Panc1 (cell line): ENCODE measurements around the gene FBLN2. TPM values are rescaled to one million over a fixed set of nuclear protein-coding genes. Genes with fewer than 3 reads are reported as not detected.

Source experiments
- ATAC-seq: fragments of 200-7000 bp; cut with Tn5 transposase; 2 replicates; pipeline ENCODE4 v1.9.1; 2020; ENCODE audit warnings: mild to moderate bottlenecking, moderate library complexity
- BruUV-seq: library from RNA; stranded (reverse); fragments of 400-500 nt; replicated peaks from 2 replicates; lab custom pipeline; 2021; lab: Mats Ljungman, UMichigan
- CTCF ChIA-PET: fragments of 300-600 bp; sonication (Branson Sonifier 250); formaldehyde crosslinking; loops from one replicate; lab custom pipeline; 2022; ENCODE audit warnings: antibody characterized with exemption; lab: Charles Lee
- POLR2A ChIA-PET: fragments of 300-600 bp; sonication (Branson Sonifier 250); formaldehyde crosslinking; loops from one replicate; lab custom pipeline; 2022; ENCODE audit warnings: antibody characterized with exemption; lab: Charles Lee
- DNase-seq: peaks from one replicate; pipeline ENCODE4 v3.0.0-alpha.2; 2010; ENCODE audit warnings: low read depth, low spot score
- H3K27ac ChIP-seq: 2 replicates; pipeline ENCODE4 v1.5.1; 2011; ENCODE audit warnings: mild to moderate bottlenecking, low read length, inconsistent platforms
- H3K27me3 ChIP-seq: fragments of 200-500 bp; sonication (Bioruptor generic); 2 replicates; pipeline ENCODE4 v1.6.0; 2014; ENCODE audit warnings: low read length, inconsistent platforms; ENCODE audit not compliant: control insufficient read depth, insufficient read depth
- H3K36me3 ChIP-seq: fragments of 200-500 bp; sonication (Bioruptor generic); 2 replicates; pipeline ENCODE4 v1.5.1; 2014; ENCODE audit warnings: inconsistent platforms, mild to moderate bottlenecking, low read length, moderate library complexity; ENCODE audit not compliant: control insufficient read depth, insufficient read depth
- H3K4me1 ChIP-seq: 2 replicates; pipeline ENCODE4 v1.5.1; 2011; ENCODE audit warnings: inconsistent platforms, mild to moderate bottlenecking, low read length, moderate library complexity; ENCODE audit not compliant: control insufficient read depth, insufficient read depth
- H3K4me3 ChIP-seq, 2 experiments: 2 replicates each; pipeline ENCODE4 v1.5.1; 2011 to 2012; ENCODE audit warnings: low read depth in 2 of 2, low read length in 2 of 2, mild to moderate bottlenecking in 2 of 2, inconsistent platforms in 1 of 2, moderate library complexity in 1 of 2
- H3K9me3 ChIP-seq: fragments of 200-500 bp; sonication (Bioruptor generic); 2 replicates; pipeline ENCODE4 v1.5.1; 2014; ENCODE audit warnings: low read depth, mild to moderate bottlenecking, inconsistent platforms, low read length, moderate library complexity; ENCODE audit not compliant: control insufficient read depth, insufficient read depth
- CTCF ChIP-seq: fragments of 450-650 bp; IDR thresholded peaks from 2 replicates; pipeline ENCODE4 v1.5.1; 2017; ENCODE audit warnings: mild to moderate bottlenecking
- POLR2AphosphoS5 ChIP-seq: IDR thresholded peaks from 2 replicates; pipeline ENCODE4 v1.6.1; 2012; ENCODE audit warnings: mild to moderate bottlenecking, low read depth, low read length, moderate library complexity
- REST ChIP-seq, 2 experiments: IDR thresholded peaks; 2 replicates each; pipeline ENCODE4 v1.6.1; 2011 to 2012; ENCODE audit warnings: low read depth in 2 of 2, control low read depth in 1 of 2, low read length in 1 of 2, mild to moderate bottlenecking in 1 of 2, moderate library complexity in 1 of 2; ENCODE audit not compliant: insufficient read depth in 1 of 2
- SIN3A ChIP-seq: IDR thresholded peaks from 2 replicates; pipeline ENCODE4 v1.6.1; 2012; ENCODE audit warnings: low read depth, mild to moderate bottlenecking, low read length, moderate library complexity, borderline replicate concordance; ENCODE audit not compliant: insufficient read depth
- TCF7L2 ChIP-seq: IDR thresholded peaks from 2 replicates; pipeline ENCODE4 v1.6.1; 2011; ENCODE audit warnings: mild to moderate bottlenecking, low read depth, low read length, inconsistent platforms
- in situ Hi-C: cut with HindIII; loops from 2 replicates; pipeline ENCODE4 v1.10.0; 2016; ENCODE audit warnings: low sequenced_read_pairs, low pct_unique_long_range_greater_than_20kb
- intact Hi-C: fragments of 100-400 bp; cut with micrococcal nuclease; formaldehyde crosslinking; loops from one replicate; pipeline ENCODE4 v1.10.0; 2022; ENCODE audit not compliant: unreplicated experiment
- total RNA-seq: library from RNA; stranded (reverse); gene quantifications from one replicate; pipeline ENCODE4 v1.2.1, GENCODE V29; 2021; ENCODE audit not compliant: unreplicated experiment

Gene FBLN2
- total RNA-seq, 1 experiment from 2014 or later = 0.44 TPM

GRCh38 chr3:13536432-13536831 is 12.5 kb upstream of the FBLN2 start:
- Histone ChIP-seq H3K9me3 (no peaks in the 10 kb centered on the region), H3K4me3 (no peak overlapping the region), H3K27me3 (no peaks in the 10 kb centered on the region), H3K4me1 (no peaks in the 10 kb centered on the region), H3K27ac (no peak overlapping the region), H3K36me3 (no peaks in the 10 kb centered on the region)
- TF ChIP-seq CTCF (no peak), SIN3A (no peak), REST (IDR thresholded peaks at IDR 0.05; ENCODE audit: insufficient read depth in 1 of 2, low read depth in 2 of 2, low read length in 1 of 2) (no peak), POLR2AphosphoS5 (no peak), TCF7L2 (no peak)
- no TSS peak for BruUV-seq
- no peak for ATAC-seq
- intact Hi-C loops (no loop called here), in situ Hi-C loops (no loop called here)
- ChIA-PET CTCF (no interaction called here), POLR2A (no interaction called here)
- DNase-seq = no peak

- no peak overlapping the region for H3K27ac ChIP-seq
- DNase-seq (no peak), ATAC-seq (no peak)
- POLR2A ChIA-PET = no interaction called here
- TF ChIP-seq REST (IDR thresholded peaks at IDR 0.05; ENCODE audit: insufficient read depth in 1 of 2, low read depth in 2 of 2, low read length in 1 of 2) (no peak), POLR2AphosphoS5 (no peak), SIN3A (no peak), TCF7L2 (no peak), CTCF (no peak)
- no peak overlapping the region for H3K4me3 ChIP-seq
- H3K36me3 ChIP-seq = no peaks in the 10 kb centered on the region
- H3K27me3 ChIP-seq = no peaks in the 10 kb centered on the region
- H3K4me1 ChIP-seq = no peaks in the 10 kb centered on the region
- in situ Hi-C loops (no loop called here), intact Hi-C loops (no loop called here)
- CTCF ChIA-PET = no interaction called here
- no peaks in the 10 kb centered on the region for H3K9me3 ChIP-seq
- BruUV-seq = no TSS peak
Measured at GRCh38 chr3:13536832-13537231, 12.1 kb upstream of the FBLN2 start.
